ENCODE results near the gene CGA. TPM values are rescaled to one million over a fixed set of nuclear protein-coding genes. Genes with fewer than 3 reads are reported as not detected.

CGA gene
- not detected for total RNA-seq

GRCh38 chr6:87095087-87095509, at the start of gene CGA:
Gene CGA, minus strand, starts transcription at chr6:87095106. Its CDS starts 6,906 bp downstream, at chr6:87088200.
- no peak for TF ChIP-seq CTCF (IDR thresholded peaks at IDR 0.05; ENCODE audit: low read depth)

- TF ChIP-seq CTCF (IDR thresholded peaks at IDR 0.05; ENCODE audit: low read depth), result no peak
Measured at GRCh38 chr6:87139236-87139635, 44.3 kb upstream of the CGA start.

GRCh38 chr6:87136963-87137362, 42.1 kb upstream of the CGA start:
- no peak for TF ChIP-seq CTCF (IDR thresholded peaks at IDR 0.05; ENCODE audit: low read depth)

GRCh38 chr6:87127737-87128136, 32.8 kb upstream of the CGA start:
- no peak for TF ChIP-seq CTCF (IDR thresholded peaks at IDR 0.05; ENCODE audit: low read depth)

- TF ChIP-seq CTCF (IDR thresholded peaks at IDR 0.05; ENCODE audit: low read depth), result no peak
Measured at GRCh38 chr6:87126501-87126900, 31.6 kb upstream of the CGA start.

GRCh38 chr6:87124074-87124473, 29.2 kb upstream of the CGA start:
- no peak for TF ChIP-seq CTCF (IDR thresholded peaks at IDR 0.05; ENCODE audit: low read depth)

GRCh38 chr6:87122477-87122876, 27.6 kb upstream of the CGA start:
- no peak for TF ChIP-seq CTCF (IDR thresholded peaks at IDR 0.05; ENCODE audit: low read depth)
